DLD1 (cell line): Measurements from ENCODE around the gene SMNDC1.

ENCODE experiments used
- in situ Hi-C: cut with HindIII; loops from 2 replicates; pipeline ENCODE4 v1.10.0; 2017; ENCODE audit warnings: low sequenced_read_pairs

The SMNDC1 gene

GRCh38 chr10:110330675-110331074, 26.0 kb upstream of the SMNDC1 start:
- in situ Hi-C loops: no loop called here

- in situ Hi-C loops: no loop called here
Observed at GRCh38 chr10:110327262-110327914, 22.7 kb upstream of the SMNDC1 start.

GRCh38 chr10:110326351-110327032, 21.8 kb upstream of the SMNDC1 start:
- in situ Hi-C loops: no loop called here

- in situ Hi-C loops: no loop called here
Observed at GRCh38 chr10:110324805-110325280, 20.1 kb upstream of the SMNDC1 start.

- in situ Hi-C loops: no loop called here
Observed at GRCh38 chr10:110324201-110324804, 19.6 kb upstream of the SMNDC1 start.

GRCh38 chr10:110323503-110323902, 18.8 kb upstream of the SMNDC1 start:
- in situ Hi-C loops: no loop called here

- in situ Hi-C loops: no loop called here
Observed at GRCh38 chr10:110321869-110322620, 17.3 kb upstream of the SMNDC1 start.

- in situ Hi-C loops: no loop called here
Observed at GRCh38 chr10:110317866-110318850, 13.4 kb upstream of the SMNDC1 start.

- in situ Hi-C loops: no loop called here
Observed at GRCh38 chr10:110313674-110314073, 9.0 kb upstream of the SMNDC1 start.

GRCh38 chr10:110312206-110312605, 7.5 kb upstream of the SMNDC1 start:
- in situ Hi-C loops: no loop called here

GRCh38 chr10:110311357-110311949, 6.7 kb upstream of the SMNDC1 start:
- in situ Hi-C loops: no loop called here

- in situ Hi-C loops: no loop called here
Observed at GRCh38 chr10:110310741-110311140, 6.0 kb upstream of the SMNDC1 start.

- in situ Hi-C loops: no loop called here
Observed at GRCh38 chr10:110307805-110308204, 3.1 kb upstream of the SMNDC1 start.

- in situ Hi-C loops: no loop called here
Observed at GRCh38 chr10:110306452-110306768, 1.7 kb upstream of the SMNDC1 start.

GRCh38 chr10:110305767-110306451, 1.2 kb upstream of the SMNDC1 start:
- in situ Hi-C loops: no loop called here

- in situ Hi-C loops: no loop called here
Observed at GRCh38 chr10:110304394-110304779, 333 bp downstream of the SMNDC1 start.

GRCh38 chr10:110303681-110304080, 1.0 kb downstream of the SMNDC1 start:
- in situ Hi-C loops: no loop called here

GRCh38 chr10:110300486-110300986, 4.2 kb downstream of the SMNDC1 start:
- in situ Hi-C loops: no loop called here

GRCh38 chr10:110296966-110297365, 7.8 kb downstream of the SMNDC1 start:
- in situ Hi-C loops: loop anchor here (10.0 kb wide), 1 partner anchor 268 kb away; the partner anchor contains the start of gene SMC3
